ENCODE data around the gene CPSF4.

- no peak for TF ChIP-seq CTCF (IDR thresholded peaks at IDR 0.05)
- TF ChIP-seq EZH2 (IDR thresholded peaks at IDR 0.05), result no peak
- TF ChIP-seq EZH2phosphoT487 (IDR thresholded peaks at IDR 0.05), result no peak
Observed at GRCh38 chr7:99409806-99410205, 28.9 kb upstream of the CPSF4 start.
